Tibial artery (tissue), 4 donors: Measurements from ENCODE around the gene RPS2.

Experiments
- DNase-seq, 2 donors: peaks; one replicate each; pipeline ENCODE4 v3.0.0-alpha.2; 2019
- H3K27ac ChIP-seq, 2 donors: fragments of 200-600 bp; sonication (generic) in 1 of 2; 1 replicate in 1 of 2; 2 replicates in 1 of 2; pipeline ENCODE4 v1.5.1; 2018 to 2019; ENCODE audit warnings: mild to moderate bottlenecking in 1 of 2
- H3K27me3 ChIP-seq, 2 donors: fragments of 200-600 bp; sonication (generic) in 1 of 2; one replicate each; pipeline versions ENCODE4 v1.5.1 to v1.6.0; 2016 to 2019
- H3K36me3 ChIP-seq, 3 donors: fragments of 200-600 bp; sonication (generic) in 2 of 3; one replicate each; pipeline ENCODE4 v1.5.1; 2016 to 2019; ENCODE audit warnings: mild to moderate bottlenecking in 2 of 3
- H3K4me1 ChIP-seq, 4 donors: fragments of 200-600 bp; sonication (generic) in 2 of 4; 1 replicate in 3 of 4; 2 replicates in 1 of 4; pipeline ENCODE4 v1.5.1; 2016 to 2019
- H3K4me3 ChIP-seq, 2 donors: fragments of 200-600 bp; sonication (generic) in 1 of 2; 1 replicate in 1 of 2; 2 replicates in 1 of 2; pipeline ENCODE4 v1.5.1; 2018 to 2019; ENCODE audit warnings: mild to moderate bottlenecking in 2 of 2
- H3K9me3 ChIP-seq, 3 donors: fragments of 200-600 bp; sonication (generic) in 1 of 3; one replicate each; pipeline ENCODE4 v1.5.1; 2016 to 2019
- intact Hi-C: fragments of 100-400 bp; cut with DNase I; formaldehyde crosslinking; loops from one replicate; pipeline ENCODE4 v1.15.0; 2023; ENCODE audit warnings: low total_unique reads
- TF ChIP-seq, protein P1 (sequence below), 2 experiments: fragments of 200-600 bp in 1 of 2; fragments of 450-650 bp in 1 of 2; IDR thresholded peaks; one replicate each; pipeline ENCODE4 v1.5.1; 2017 to 2019; ENCODE audit warnings: antibody characterized with exemption in 2 of 2, mild to moderate bottlenecking in 1 of 2, moderate library complexity in 1 of 2

Gene RPS2

DNA sequence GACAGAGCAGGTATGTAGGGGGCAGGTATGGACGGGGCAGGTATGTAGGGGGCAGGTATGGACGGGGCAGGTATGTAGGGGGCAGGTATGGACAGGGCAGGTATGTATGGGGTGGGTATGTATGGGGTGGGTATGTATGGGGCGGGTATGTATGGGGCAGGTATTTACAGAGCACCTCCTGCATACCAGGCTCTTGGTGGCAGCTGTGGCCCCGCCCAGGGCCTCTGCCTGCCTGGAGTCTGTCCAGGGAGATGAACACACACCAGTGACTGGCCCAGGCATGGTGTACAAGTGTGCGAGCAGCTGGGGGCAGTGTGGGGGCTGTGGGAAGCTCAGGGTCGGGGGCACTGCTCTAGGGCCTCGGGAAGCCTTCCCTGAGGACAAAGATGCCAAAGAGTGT, 14.6 kb downstream of the RPS2 start:
- Histone ChIP-seq H3K27ac (no peak overlapping the region), H3K9me3 (no peaks in the 10 kb centered on the region), H3K4me1 (peaks cover 0 to 7% (median 1%) of the 10 kb centered on the region in 4 donors), H3K27me3 (peaks cover 0 to 11% of the 10 kb centered on the region in 2 donors), H3K36me3 (no peaks in the 10 kb centered on the region), H3K4me3 (no peak overlapping the region)
- intact Hi-C loops = no loop called here
- no peak for DNase-seq
- TF ChIP-seq, protein P1, sequence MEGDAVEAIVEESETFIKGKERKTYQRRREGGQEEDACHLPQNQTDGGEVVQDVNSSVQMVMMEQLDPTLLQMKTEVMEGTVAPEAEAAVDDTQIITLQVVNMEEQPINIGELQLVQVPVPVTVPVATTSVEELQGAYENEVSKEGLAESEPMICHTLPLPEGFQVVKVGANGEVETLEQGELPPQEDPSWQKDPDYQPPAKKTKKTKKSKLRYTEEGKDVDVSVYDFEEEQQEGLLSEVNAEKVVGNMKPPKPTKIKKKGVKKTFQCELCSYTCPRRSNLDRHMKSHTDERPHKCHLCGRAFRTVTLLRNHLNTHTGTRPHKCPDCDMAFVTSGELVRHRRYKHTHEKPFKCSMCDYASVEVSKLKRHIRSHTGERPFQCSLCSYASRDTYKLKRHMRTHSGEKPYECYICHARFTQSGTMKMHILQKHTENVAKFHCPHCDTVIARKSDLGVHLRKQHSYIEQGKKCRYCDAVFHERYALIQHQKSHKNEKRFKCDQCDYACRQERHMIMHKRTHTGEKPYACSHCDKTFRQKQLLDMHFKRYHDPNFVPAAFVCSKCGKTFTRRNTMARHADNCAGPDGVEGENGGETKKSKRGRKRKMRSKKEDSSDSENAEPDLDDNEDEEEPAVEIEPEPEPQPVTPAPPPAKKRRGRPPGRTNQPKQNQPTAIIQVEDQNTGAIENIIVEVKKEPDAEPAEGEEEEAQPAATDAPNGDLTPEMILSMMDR (IDR thresholded peaks at IDR 0.05) = no peak

- intact Hi-C loops = no loop called here
- TF ChIP-seq, protein P1 (IDR thresholded peaks at IDR 0.05) = no peak
- H3K27me3 ChIP-seq = peaks cover 0 to 7% of the 10 kb centered on the region in 2 donors
- no peaks in the 10 kb centered on the region for H3K9me3 ChIP-seq
- H3K27ac ChIP-seq = no peak overlapping the region
- peaks cover 0 to 7% (median 1%) of the 10 kb centered on the region in 4 donors for H3K4me1 ChIP-seq
- DNase-seq = no peak
- H3K4me3 ChIP-seq = no peak overlapping the region
- H3K36me3 ChIP-seq = no peaks in the 10 kb centered on the region
Observed at GRCh38 chr16:1949507-1949906, 15.1 kb downstream of the RPS2 start.

GRCh38 chr16:1947369-1947670, 17.3 kb downstream of the RPS2 start:
- Histone ChIP-seq H3K27ac (no peak overlapping the region), H3K27me3 (no peaks in the 10 kb centered on the region), H3K4me1 (peaks cover 0 to 11% (median 5%) of the 10 kb centered on the region in 4 donors), H3K4me3 (no peak overlapping the region), H3K36me3 (no peaks in the 10 kb centered on the region), H3K9me3 (no peaks in the 10 kb centered on the region)
- peak in 1 of 2 donors; percentile 59 for DNase-seq
- intact Hi-C loops = no loop called here
- TF ChIP-seq, protein P1 (IDR thresholded peaks at IDR 0.05) = no peak

DNA sequence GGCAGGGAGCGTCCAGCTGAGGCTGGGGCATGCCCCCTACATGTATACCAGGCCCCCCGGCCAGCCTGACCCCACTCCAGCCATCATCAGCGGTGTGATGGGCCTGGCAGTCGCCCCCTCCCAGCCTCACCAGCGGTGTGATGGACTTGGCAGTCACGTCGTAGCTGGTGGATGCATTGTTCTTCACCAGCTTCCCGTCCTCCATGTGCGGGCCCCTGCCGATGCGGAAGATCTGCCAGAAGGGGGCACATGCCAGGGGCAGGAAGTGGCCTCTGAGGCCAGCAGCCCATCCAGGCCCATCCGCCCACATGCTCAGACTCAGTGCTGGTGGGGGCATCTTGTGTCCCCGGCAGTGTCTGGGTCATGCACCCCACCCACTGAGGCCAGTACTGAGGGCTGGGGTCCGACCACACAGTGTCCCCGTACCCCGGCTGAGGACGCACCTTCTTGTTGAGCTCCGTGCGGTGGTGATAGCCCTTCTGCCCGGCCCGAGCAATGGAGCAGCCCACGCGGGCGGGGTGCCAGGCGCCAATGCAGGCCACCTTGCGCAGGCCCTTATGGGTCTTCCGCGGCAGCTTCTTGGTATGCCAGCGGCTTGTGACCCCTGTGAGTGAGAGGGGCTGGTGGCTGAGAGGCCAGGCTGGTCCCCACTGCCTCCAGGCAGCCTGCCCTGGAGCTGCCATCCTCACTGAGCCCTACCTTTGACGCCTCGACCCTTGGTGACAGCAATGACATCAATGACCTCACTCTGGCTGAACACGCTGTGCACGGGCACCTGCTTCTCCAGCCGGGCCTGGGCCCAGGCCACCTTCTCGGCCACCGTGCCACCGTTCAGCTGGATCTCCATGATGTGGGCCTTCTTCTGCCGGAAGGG, 17.9 kb downstream of the RPS2 start:
- H3K9me3 ChIP-seq = no peaks in the 10 kb centered on the region
- H3K4me3 ChIP-seq = no peak overlapping the region
- no peak overlapping the region for H3K27ac ChIP-seq
- TF ChIP-seq, protein P1 (IDR thresholded peaks at IDR 0.05) = no peak
- no peaks in the 10 kb centered on the region for H3K27me3 ChIP-seq
- H3K4me1 ChIP-seq = peaks cover 5 to 17% (median 10%) of the 10 kb centered on the region in 4 donors
- intact Hi-C loops = no loop called here
- H3K36me3 ChIP-seq = no peaks in the 10 kb centered on the region
- DNase-seq = peak in 1 of 2 donors; percentile 63

GRCh38 chr16:1945559-1946391, 18.9 kb downstream of the RPS2 start:
- H3K4me3 ChIP-seq = no peak overlapping the region
- H3K9me3 ChIP-seq = no peaks in the 10 kb centered on the region
- H3K4me1 ChIP-seq = peaks cover 6 to 25% (median 16%) of the 10 kb centered on the region in 4 donors
- intact Hi-C loops = no loop called here
- H3K36me3 ChIP-seq = peaks cover 4 to 6% (median 5%) of the 10 kb centered on the region in 3 donors
- TF ChIP-seq, protein P1 (IDR thresholded peaks at IDR 0.05) = no peak
- H3K27ac ChIP-seq = no peak overlapping the region
- no peaks in the 10 kb centered on the region for H3K27me3 ChIP-seq
- peak in 1 of 2 donors; percentile 63 for DNase-seq
